ENCODE results near the gene SELENON.

The SELENON gene

DNA sequence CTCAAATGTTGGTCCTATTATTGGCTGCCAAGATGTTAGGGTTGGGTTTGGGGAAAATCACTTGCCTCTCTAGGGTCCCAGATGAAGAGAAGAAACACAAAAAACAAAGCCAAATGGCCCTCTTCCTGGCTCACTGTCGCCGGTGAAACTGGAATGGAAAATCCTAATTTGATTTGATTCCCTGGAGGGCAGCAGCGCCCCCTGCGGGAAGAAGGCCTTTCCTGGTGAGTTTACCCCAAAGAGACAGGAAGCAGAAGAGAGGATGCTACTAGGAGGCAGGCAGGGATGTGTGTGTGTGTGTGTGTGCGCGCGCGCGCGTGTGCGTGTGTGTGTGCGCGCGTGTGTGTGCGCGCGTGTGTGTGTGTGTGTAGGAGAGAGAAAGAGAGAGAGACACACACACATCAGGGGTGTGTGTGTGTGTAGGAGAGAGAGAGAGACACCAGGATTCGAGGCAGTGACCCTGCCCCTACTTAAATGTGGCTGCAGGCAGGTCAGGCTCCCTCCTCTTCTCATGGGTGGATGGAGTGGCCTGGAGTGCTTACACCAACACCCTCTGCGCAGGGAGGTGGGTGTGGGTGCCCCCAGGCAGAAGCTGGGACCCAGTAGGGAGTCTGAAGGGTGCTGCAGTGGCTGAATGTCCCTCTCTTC lies 3.1 kb upstream of the SELENON start:
- peaks cover 14% of the 10 kb centered on the region for H3K4me1 ChIP-seq (ENCODE audit: insufficient read depth, low read length)
- H3K27me3 ChIP-seq (ENCODE audit: insufficient read depth, low read length): peaks cover 5% of the 10 kb centered on the region; the same call in 1 of the 2 replicates
- H3K9ac ChIP-seq (ENCODE audit: low read depth, low read length): 0 out of 2 replicates have a peak overlapping the region, but pooled peaks have one; percentile 3
- H3K4me3 ChIP-seq (ENCODE audit: low read length): no peak overlapping the region
- no peak overlapping the region for H3K27ac ChIP-seq (ENCODE audit: low read depth, low read length)
- H3K9me3 ChIP-seq (ENCODE audit: insufficient read depth, low read depth, low read length): no peaks in the 10 kb centered on the region
- 22% methylated on average over 19 of the region's 19 CpGs for WGBS
- H3K36me3 ChIP-seq (ENCODE audit: insufficient read depth, low read length): no peaks in the 10 kb centered on the region

GRCh38 chr1:25797939-25798338 lies 2.1 kb upstream of the SELENON start:
- 77% methylated on average over 8 of the region's 8 CpGs for WGBS
- Histone ChIP-seq H3K27me3 (ENCODE audit: insufficient read depth, low read length) (peaks cover 5% of the 10 kb centered on the region; the same call in 1 of the 2 replicates), H3K9ac (ENCODE audit: low read depth, low read length) (no peak overlapping the region), H3K9me3 (ENCODE audit: insufficient read depth, low read depth, low read length) (no peaks in the 10 kb centered on the region), H3K4me3 (ENCODE audit: low read length) (no peak overlapping the region), H3K36me3 (ENCODE audit: insufficient read depth, low read length) (no peaks in the 10 kb centered on the region), H3K4me1 (ENCODE audit: insufficient read depth, low read length) (peaks cover 14% of the 10 kb centered on the region), H3K27ac (ENCODE audit: low read depth, low read length) (no peak overlapping the region)

GRCh38 chr1:25798666-25799351 lies 1.2 kb upstream of the SELENON start:
- no peak overlapping the region for H3K4me3 ChIP-seq (ENCODE audit: low read length)
- peaks cover 5% of the 10 kb centered on the region; the same call in 1 of the 2 replicates for H3K27me3 ChIP-seq (ENCODE audit: insufficient read depth, low read length)
- no peaks in the 10 kb centered on the region for H3K36me3 ChIP-seq (ENCODE audit: insufficient read depth, low read length)
- H3K9me3 ChIP-seq (ENCODE audit: insufficient read depth, low read depth, low read length): no peaks in the 10 kb centered on the region
- H3K27ac ChIP-seq (ENCODE audit: low read depth, low read length): no peak overlapping the region
- WGBS: 88% methylated on average over 8 of the region's 8 CpGs
- no peak overlapping the region for H3K9ac ChIP-seq (ENCODE audit: low read depth, low read length)
- peaks cover 14% of the 10 kb centered on the region for H3K4me1 ChIP-seq (ENCODE audit: insufficient read depth, low read length)

DNA sequence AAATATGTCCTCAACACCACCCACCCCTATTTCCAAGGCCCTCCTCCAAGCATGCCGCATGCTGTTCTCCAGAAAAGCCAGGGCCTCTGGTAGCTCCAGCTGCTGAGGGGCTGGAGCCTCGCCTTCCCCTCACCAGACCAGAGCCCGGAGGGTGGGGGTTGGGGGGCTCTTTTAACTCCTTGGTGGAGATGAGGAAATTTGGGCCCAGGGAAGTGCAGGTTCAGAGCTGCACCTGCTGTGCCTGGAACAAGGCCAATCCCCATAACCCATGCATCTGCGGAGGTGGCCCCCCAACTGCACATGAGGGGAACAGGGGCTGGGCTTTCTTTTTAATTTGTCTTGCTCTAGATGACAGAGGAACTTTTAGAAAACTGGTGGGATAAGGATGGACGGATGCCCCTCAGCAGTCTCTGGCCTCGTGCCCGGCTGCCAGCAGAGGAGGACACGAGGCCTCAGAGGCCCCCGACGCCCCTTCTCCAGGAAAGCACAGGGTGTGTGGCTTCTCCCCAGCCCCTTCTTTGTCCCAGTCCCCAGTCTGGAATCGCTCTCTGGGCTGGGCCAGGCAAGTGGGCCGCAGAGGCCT lies 550 bp upstream of the SELENON start:
- H3K27me3 ChIP-seq (ENCODE audit: insufficient read depth, low read length): peaks cover 5% of the 10 kb centered on the region; the same call in 1 of the 2 replicates
- no peaks in the 10 kb centered on the region for H3K36me3 ChIP-seq (ENCODE audit: insufficient read depth, low read length)
- H3K4me3 ChIP-seq (ENCODE audit: low read length): peak overlapping the region; percentile 49
- peak overlapping the region; percentile 20; the same call in 1 of the 2 replicates for H3K27ac ChIP-seq (ENCODE audit: low read depth, low read length)
- no peaks in the 10 kb centered on the region for H3K9me3 ChIP-seq (ENCODE audit: insufficient read depth, low read depth, low read length)
- H3K9ac ChIP-seq (ENCODE audit: low read depth, low read length): peak overlapping the region; percentile 72
- H3K4me1 ChIP-seq (ENCODE audit: insufficient read depth, low read length): peaks cover 18% of the 10 kb centered on the region
- 43% methylated on average over 12 of the region's 12 CpGs for WGBS

GRCh38 chr1:25800703-25801377 lies 847 bp downstream of the SELENON start:
- peaks cover 5% of the 10 kb centered on the region; the same call in 1 of the 2 replicates for H3K27me3 ChIP-seq (ENCODE audit: insufficient read depth, low read length)
- no peaks in the 10 kb centered on the region for H3K9me3 ChIP-seq (ENCODE audit: insufficient read depth, low read depth, low read length)
- 77% methylated on average over 15 of the region's 15 CpGs for WGBS
- H3K4me3 ChIP-seq (ENCODE audit: low read length): peak overlapping the region; percentile 67
- peaks cover 18% of the 10 kb centered on the region for H3K4me1 ChIP-seq (ENCODE audit: insufficient read depth, low read length)
- peaks cover 11% of the 10 kb centered on the region for H3K36me3 ChIP-seq (ENCODE audit: insufficient read depth, low read length)
- peak overlapping the region; percentile 59; the same call in 1 of the 2 replicates for H3K9ac ChIP-seq (ENCODE audit: low read depth, low read length)
- H3K27ac ChIP-seq (ENCODE audit: low read depth, low read length): no peak overlapping the region

DNA sequence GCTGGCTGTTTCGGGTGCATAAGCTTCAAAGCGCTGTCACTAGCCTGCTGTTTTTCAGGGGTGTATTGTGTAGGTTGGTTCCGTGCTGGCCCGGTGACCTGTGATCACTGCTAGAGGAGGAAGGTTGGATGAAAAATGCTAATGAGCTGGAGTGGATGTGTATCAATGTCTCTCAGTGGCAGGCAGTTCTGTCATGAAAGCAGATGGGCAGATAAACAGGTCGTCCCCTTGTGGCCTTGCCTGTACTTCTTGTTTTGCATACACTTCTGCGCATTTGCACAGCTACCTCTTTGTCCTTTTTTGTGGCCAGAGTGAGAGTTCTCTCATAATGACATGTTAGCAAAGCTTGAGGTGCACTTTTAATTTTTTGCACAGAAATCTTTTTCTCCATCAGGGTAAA lies 2.9 kb downstream of the SELENON start:
- 88% methylated on average over 6 of the region's 6 CpGs for WGBS
- H3K9me3 ChIP-seq (ENCODE audit: insufficient read depth, low read depth, low read length): no peaks in the 10 kb centered on the region
- H3K9ac ChIP-seq (ENCODE audit: low read depth, low read length): no peak overlapping the region

DNA sequence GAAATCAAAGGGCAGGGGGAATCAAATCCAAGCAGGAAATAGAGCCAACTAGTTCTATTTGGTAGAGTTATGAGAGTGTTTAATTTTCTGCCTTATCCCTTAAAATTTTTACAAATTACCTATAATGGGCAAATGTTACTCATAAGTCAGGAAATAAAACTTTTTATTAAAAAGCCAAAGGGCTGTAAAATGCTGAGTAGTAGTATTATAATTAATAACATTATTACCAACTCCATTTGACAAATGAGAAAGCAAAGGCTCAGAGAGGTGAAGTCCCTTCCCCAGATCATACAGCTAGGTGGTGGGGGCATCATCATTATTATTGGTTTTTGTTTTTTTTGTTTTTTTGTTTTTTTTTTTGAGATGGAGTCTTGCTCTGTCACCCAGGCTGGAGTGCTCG lies 3.4 kb downstream of the SELENON start:
- H3K4me1 ChIP-seq (ENCODE audit: insufficient read depth, low read length): peaks cover 14% of the 10 kb centered on the region
- no peaks in the 10 kb centered on the region for H3K9me3 ChIP-seq (ENCODE audit: insufficient read depth, low read depth, low read length)
- no peak overlapping the region for H3K9ac ChIP-seq (ENCODE audit: low read depth, low read length)
- 91% methylated on average over 1 of the region's 1 CpG for WGBS
- peaks cover 26% of the 10 kb centered on the region for H3K36me3 ChIP-seq (ENCODE audit: insufficient read depth, low read length)
- no peak overlapping the region for H3K4me3 ChIP-seq (ENCODE audit: low read length)
- peaks cover 5% of the 10 kb centered on the region; the same call in 1 of the 2 replicates for H3K27me3 ChIP-seq (ENCODE audit: insufficient read depth, low read length)
- H3K27ac ChIP-seq (ENCODE audit: low read depth, low read length): no peak overlapping the region

More for the DNA sequence above, 2.9 kb downstream of the SELENON start:
- H3K27ac ChIP-seq (ENCODE audit: low read depth, low read length): no peak overlapping the region
- H3K4me1 ChIP-seq (ENCODE audit: insufficient read depth, low read length): peaks cover 14% of the 10 kb centered on the region
- no peak overlapping the region for H3K4me3 ChIP-seq (ENCODE audit: low read length)
- H3K27me3 ChIP-seq (ENCODE audit: insufficient read depth, low read length): peaks cover 5% of the 10 kb centered on the region; the same call in 1 of the 2 replicates
- peaks cover 26% of the 10 kb centered on the region for H3K36me3 ChIP-seq (ENCODE audit: insufficient read depth, low read length)

- H3K9ac ChIP-seq (ENCODE audit: low read depth, low read length): no peak overlapping the region
- no peak overlapping the region for H3K27ac ChIP-seq (ENCODE audit: low read depth, low read length)
- peaks cover 13% of the 10 kb centered on the region for H3K4me1 ChIP-seq (ENCODE audit: insufficient read depth, low read length)
- H3K9me3 ChIP-seq (ENCODE audit: insufficient read depth, low read depth, low read length): no peaks in the 10 kb centered on the region
- H3K27me3 ChIP-seq (ENCODE audit: insufficient read depth, low read length): peaks cover 2% of the 10 kb centered on the region; the same call in 1 of the 2 replicates
- H3K36me3 ChIP-seq (ENCODE audit: insufficient read depth, low read length): peaks cover 31% of the 10 kb centered on the region
- H3K4me3 ChIP-seq (ENCODE audit: low read length): no peak overlapping the region
- 87% methylated on average over 7 of the region's 10 CpGs for WGBS
These were observed 4.4 kb downstream of the SELENON start for GRCh38 chr1:25804244-25804963.

DNA sequence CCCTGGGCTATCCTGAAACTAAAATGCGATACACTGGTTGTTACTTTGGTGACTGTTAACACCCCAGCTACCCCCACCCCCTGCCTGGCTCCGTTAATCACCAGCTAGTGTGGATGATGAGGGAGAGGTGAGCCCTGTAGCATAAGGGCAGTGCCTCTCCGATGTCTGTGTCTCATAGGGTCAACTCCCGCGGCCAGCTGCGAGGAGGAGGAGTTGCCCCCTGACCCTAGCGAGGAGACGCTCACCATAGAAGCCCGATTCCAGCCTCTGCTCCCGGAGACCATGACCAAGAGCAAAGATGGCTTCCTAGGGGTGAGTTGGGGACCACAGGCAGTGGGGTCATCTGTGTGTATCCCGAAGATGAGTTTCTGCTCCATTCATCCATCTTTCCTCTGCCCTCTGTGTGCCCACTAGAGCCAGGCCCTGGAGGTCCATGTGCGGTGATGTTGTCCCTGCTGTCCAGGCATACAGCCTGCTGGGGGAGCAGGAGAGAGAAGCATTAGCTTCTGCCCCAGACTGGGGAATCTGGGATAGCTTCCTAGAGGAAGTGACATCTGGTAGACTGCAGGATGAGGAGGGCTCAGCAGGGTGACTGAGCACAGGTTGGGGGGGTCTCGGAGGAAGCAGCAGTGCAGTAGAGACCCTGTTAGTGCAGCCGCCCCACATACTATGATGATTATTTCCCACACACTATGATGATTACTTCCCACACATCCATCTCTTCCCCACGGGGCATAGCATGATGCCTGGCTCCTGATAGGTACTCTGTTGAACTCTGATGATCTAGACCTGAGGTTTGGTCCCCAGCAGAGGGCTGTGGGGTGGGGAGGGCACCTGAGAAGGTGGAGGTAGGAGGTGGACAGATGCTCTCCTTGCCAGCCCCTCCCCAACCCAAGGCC lies 5.2 kb downstream of the SELENON start:
- no peak overlapping the region for H3K27ac ChIP-seq (ENCODE audit: low read depth, low read length)
- no peaks in the 10 kb centered on the region for H3K9me3 ChIP-seq (ENCODE audit: insufficient read depth, low read depth, low read length)
- 96% methylated on average over 15 of the region's 15 CpGs for WGBS
- H3K9ac ChIP-seq (ENCODE audit: low read depth, low read length): no peak overlapping the region
- H3K36me3 ChIP-seq (ENCODE audit: insufficient read depth, low read length): peaks cover 37% of the 10 kb centered on the region
- no peak overlapping the region for H3K4me3 ChIP-seq (ENCODE audit: low read length)
- peaks cover 9% of the 10 kb centered on the region; the same call in 1 of the 2 replicates for H3K4me1 ChIP-seq (ENCODE audit: insufficient read depth, low read length)
- H3K27me3 ChIP-seq (ENCODE audit: insufficient read depth, low read length): no peaks in the 10 kb centered on the region

GRCh38 chr1:25805863-25806225 lies 5.9 kb downstream of the SELENON start:
- H3K4me1 ChIP-seq (ENCODE audit: insufficient read depth, low read length): peaks cover 6% of the 10 kb centered on the region; the same call in 1 of the 2 replicates
- 92% methylated on average over 3 of the region's 3 CpGs for whole genome bisulfite sequencing
- no peak overlapping the region for H3K27ac ChIP-seq (ENCODE audit: low read depth, low read length)
- no peak overlapping the region for H3K9ac ChIP-seq (ENCODE audit: low read depth, low read length)
- no peak overlapping the region for H3K4me3 ChIP-seq (ENCODE audit: low read length)
- H3K9me3 ChIP-seq (ENCODE audit: insufficient read depth, low read depth, low read length): no peaks in the 10 kb centered on the region
- no peaks in the 10 kb centered on the region for H3K27me3 ChIP-seq (ENCODE audit: insufficient read depth, low read length)
- peaks cover 37% of the 10 kb centered on the region for H3K36me3 ChIP-seq (ENCODE audit: insufficient read depth, low read length)
